Lower leg skin (tissue), 3 donors: ENCODE measurements around the gene C3orf70.

Experiments
- POLR2A ChIP-seq, 2 donors: fragments of 450-650 bp; IDR thresholded peaks; one replicate each; pipeline ENCODE4 v1.6.1; 2016 to 2017; ENCODE audit warnings: antibody characterized with exemption in 2 of 2, mild to moderate bottlenecking in 1 of 2, moderate library complexity in 1 of 2
- TF ChIP-seq, protein P1 (sequence below), 3 donors: fragments of 450-650 bp; IDR thresholded peaks; one replicate each; pipeline ENCODE4 v1.5.1; 2016; ENCODE audit warnings: antibody characterized with exemption in 3 of 3, mild to moderate bottlenecking in 3 of 3, moderate library complexity in 2 of 3

DNA sequence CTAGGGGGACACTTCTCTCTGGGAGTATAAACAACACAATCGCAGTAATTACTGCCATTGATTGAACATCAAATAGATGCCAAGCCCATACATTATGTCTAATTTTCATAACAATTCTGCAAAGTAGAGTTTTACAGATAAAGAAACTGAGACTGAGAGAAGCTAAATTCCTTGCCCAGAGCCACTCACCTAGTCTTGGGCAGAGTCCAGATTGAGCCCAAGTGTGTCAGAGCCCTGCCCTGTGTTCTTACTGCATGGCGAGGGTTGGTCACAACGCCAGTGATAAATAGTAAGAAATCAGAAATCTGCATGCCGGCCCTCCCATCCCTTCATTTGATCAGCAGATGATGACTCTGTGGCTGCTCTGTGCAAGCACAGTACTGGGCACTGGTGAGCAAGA, 106.3 kb downstream of the C3orf70 start:
- TF ChIP-seq, protein P1, sequence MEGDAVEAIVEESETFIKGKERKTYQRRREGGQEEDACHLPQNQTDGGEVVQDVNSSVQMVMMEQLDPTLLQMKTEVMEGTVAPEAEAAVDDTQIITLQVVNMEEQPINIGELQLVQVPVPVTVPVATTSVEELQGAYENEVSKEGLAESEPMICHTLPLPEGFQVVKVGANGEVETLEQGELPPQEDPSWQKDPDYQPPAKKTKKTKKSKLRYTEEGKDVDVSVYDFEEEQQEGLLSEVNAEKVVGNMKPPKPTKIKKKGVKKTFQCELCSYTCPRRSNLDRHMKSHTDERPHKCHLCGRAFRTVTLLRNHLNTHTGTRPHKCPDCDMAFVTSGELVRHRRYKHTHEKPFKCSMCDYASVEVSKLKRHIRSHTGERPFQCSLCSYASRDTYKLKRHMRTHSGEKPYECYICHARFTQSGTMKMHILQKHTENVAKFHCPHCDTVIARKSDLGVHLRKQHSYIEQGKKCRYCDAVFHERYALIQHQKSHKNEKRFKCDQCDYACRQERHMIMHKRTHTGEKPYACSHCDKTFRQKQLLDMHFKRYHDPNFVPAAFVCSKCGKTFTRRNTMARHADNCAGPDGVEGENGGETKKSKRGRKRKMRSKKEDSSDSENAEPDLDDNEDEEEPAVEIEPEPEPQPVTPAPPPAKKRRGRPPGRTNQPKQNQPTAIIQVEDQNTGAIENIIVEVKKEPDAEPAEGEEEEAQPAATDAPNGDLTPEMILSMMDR (IDR thresholded peaks at IDR 0.05): no peak
- no peak for TF ChIP-seq POLR2A (IDR thresholded peaks at IDR 0.05)
